Measurements from ENCODE around the gene TGM6.

Gene TGM6

GRCh38 chr20:2480381-2480780 lies 99.7 kb downstream of the TGM6 start:
- no peak for DNase-seq (ENCODE audit: extremely low read depth in 1 of 2, low read depth in 1 of 2)
